Measurements from ENCODE around the gene ACSF3.

DNA sequence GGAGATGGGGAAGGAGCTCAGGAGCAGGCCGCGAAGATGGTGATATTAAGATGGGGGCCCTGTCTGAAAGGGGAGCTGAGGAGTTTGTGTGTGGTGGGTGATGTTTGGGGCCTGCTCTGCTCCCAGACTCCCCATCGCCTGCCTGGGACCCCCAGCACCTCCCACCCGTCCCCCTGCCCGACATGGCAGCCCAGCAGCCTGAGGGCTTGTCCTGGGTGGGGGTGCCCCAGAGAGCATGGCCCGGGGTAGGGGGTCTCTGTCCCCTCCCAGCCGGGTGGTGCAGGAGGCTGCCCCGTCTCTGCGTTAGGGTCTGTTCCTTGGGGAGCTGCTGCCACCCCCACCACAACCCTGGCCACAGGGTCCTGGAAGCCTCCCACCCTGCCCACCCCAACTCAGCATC is 83.1 kb downstream of the ACSF3 start:
- TF ChIP-seq, protein P1, sequence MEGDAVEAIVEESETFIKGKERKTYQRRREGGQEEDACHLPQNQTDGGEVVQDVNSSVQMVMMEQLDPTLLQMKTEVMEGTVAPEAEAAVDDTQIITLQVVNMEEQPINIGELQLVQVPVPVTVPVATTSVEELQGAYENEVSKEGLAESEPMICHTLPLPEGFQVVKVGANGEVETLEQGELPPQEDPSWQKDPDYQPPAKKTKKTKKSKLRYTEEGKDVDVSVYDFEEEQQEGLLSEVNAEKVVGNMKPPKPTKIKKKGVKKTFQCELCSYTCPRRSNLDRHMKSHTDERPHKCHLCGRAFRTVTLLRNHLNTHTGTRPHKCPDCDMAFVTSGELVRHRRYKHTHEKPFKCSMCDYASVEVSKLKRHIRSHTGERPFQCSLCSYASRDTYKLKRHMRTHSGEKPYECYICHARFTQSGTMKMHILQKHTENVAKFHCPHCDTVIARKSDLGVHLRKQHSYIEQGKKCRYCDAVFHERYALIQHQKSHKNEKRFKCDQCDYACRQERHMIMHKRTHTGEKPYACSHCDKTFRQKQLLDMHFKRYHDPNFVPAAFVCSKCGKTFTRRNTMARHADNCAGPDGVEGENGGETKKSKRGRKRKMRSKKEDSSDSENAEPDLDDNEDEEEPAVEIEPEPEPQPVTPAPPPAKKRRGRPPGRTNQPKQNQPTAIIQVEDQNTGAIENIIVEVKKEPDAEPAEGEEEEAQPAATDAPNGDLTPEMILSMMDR (conservative IDR thresholded peaks at IDR 0.05; ENCODE audit: low read length), result no peak
- TF ChIP-seq EZH2phosphoT487 (IDR thresholded peaks at IDR 0.05; ENCODE audit: borderline replicate concordance, low read depth, low read length), result no peak
